PC-9 (cell line): ENCODE results near the gene TBC1D5. TPM values are rescaled to one million over a fixed set of nuclear protein-coding genes. Genes with fewer than 3 reads are reported as not detected.

Experiments used
- BruUV-seq: library from RNA; stranded (reverse); fragments of 400-500 nt; replicated peaks from 2 replicates; lab custom pipeline; 2021; lab: Mats Ljungman, UMichigan
- CTCF ChIA-PET: fragments of 300-600 bp; sonication (Branson Sonifier 250); formaldehyde crosslinking; loops from one replicate; lab custom pipeline; 2022; ENCODE audit warnings: antibody characterized with exemption; lab: Charles Lee
- POLR2A ChIA-PET: fragments of 300-600 bp; sonication (Branson Sonifier 250); formaldehyde crosslinking; loops from one replicate; lab custom pipeline; 2022; ENCODE audit warnings: antibody characterized with exemption; ENCODE audit not compliant: unreplicated experiment; lab: Charles Lee
- DNase-seq, 2 experiments: peaks; one replicate each; pipeline versions ENCODE4 v3.0.0 to v3.0.0-alpha.2; 2015 to 2022; ENCODE audit warnings: mixed read lengths in 1 of 2
- H2AFZ ChIP-seq: fragments of 200-600 bp; sonication (generic); 2 replicates; pipeline ENCODE4 v1.8.1; 2017; ENCODE audit warnings: antibody characterized with exemption
- H3F3A ChIP-seq: fragments of 200-600 bp; sonication (generic); 2 replicates; pipeline ENCODE4 v1.8.1; 2017; ENCODE audit warnings: antibody characterized with exemption, mild to moderate bottlenecking, low read depth; ENCODE audit not compliant: insufficient read depth
- H3K27ac ChIP-seq: fragments of 200-600 bp; sonication (generic); 2 replicates; pipeline ENCODE4 v1.6.1; 2016; ENCODE audit warnings: mixed run types
- H3K27me3 ChIP-seq: fragments of 200-600 bp; sonication (generic); 2 replicates; pipeline ENCODE4 v1.6.1; 2016; ENCODE audit warnings: low read depth, mixed run types; ENCODE audit not compliant: insufficient read depth
- H3K36me3 ChIP-seq: fragments of 200-600 bp; sonication (generic); 2 replicates; pipeline ENCODE4 v1.6.1; 2016; ENCODE audit warnings: low read depth, mixed run types
- H3K4me1 ChIP-seq: fragments of 200-600 bp; sonication (generic); replicated peaks from 2 replicates; pipeline ENCODE4 v1.6.1; 2016; ENCODE audit warnings: mixed run types; ENCODE audit not compliant: insufficient read depth
- H3K4me2 ChIP-seq: fragments of 200-600 bp; sonication (generic); 2 replicates; pipeline ENCODE4 v1.6.1; 2017; ENCODE audit warnings: mixed run types
- H3K4me3 ChIP-seq: fragments of 200-600 bp; sonication (generic); 2 replicates; pipeline ENCODE4 v1.6.1; 2016; ENCODE audit warnings: mixed run types
- H3K79me2 ChIP-seq: fragments of 200-600 bp; sonication (generic); 2 replicates; pipeline ENCODE4 v1.6.1; 2017; ENCODE audit warnings: low read depth, mixed run types
- H3K9me2 ChIP-seq: fragments of 200-600 bp; sonication (generic); 2 replicates; pipeline ENCODE4 v1.8.1; 2017; ENCODE audit warnings: mild to moderate bottlenecking; ENCODE audit not compliant: insufficient read depth
- H3K9me3 ChIP-seq: fragments of 200-600 bp; sonication (generic); 2 replicates; pipeline ENCODE4 v1.8.1; 2016; ENCODE audit warnings: low read depth; ENCODE audit not compliant: insufficient read depth
- H4K20me1 ChIP-seq: fragments of 200-600 bp; sonication (generic); 2 replicates; pipeline ENCODE4 v1.8.1; 2017; ENCODE audit not compliant: insufficient read depth
- CTCF ChIP-seq: fragments of 200-600 bp; sonication (generic); conservative IDR thresholded peaks from 2 replicates; pipeline ENCODE4 v1.6.1; 2017; ENCODE audit warnings: mixed run types, antibody characterized with exemption, mild to moderate bottlenecking, moderate library complexity
- EZH2 ChIP-seq: fragments of 200-600 bp; sonication (generic); IDR thresholded peaks from 2 replicates; pipeline ENCODE4 v1.8.0; 2017; ENCODE audit warnings: antibody characterized with exemption, low read depth
- intact Hi-C: fragments of 100-400 bp; cut with micrococcal nuclease; formaldehyde crosslinking; loops from one replicate; pipeline ENCODE4 v1.10.0; 2022; ENCODE audit not compliant: unreplicated experiment
- total RNA-seq: library from RNA; stranded (reverse); gene quantifications from 2 replicates; pipeline ENCODE4 v1.2.3, GENCODE V29; 2021

The TBC1D5 gene
- total RNA-seq, 1 experiment from 2014 or later = 54.0 TPM

- Histone ChIP-seq H3K79me2 (no peaks in the 10 kb centered on the region), H3K27me3 (no peaks in the 10 kb centered on the region), H2AFZ (no peak overlapping the region), H3F3A (no peaks in the 10 kb centered on the region), H4K20me1 (no peaks in the 10 kb centered on the region), H3K4me2 (no peak overlapping the region), H3K4me1 (no peaks in the 10 kb centered on the region), H3K36me3 (no peaks in the 10 kb centered on the region), H3K9me3 (no peaks in the 10 kb centered on the region), H3K4me3 (no peak overlapping the region), H3K27ac (no peak overlapping the region), H3K9me2 (peaks cover 14% of the 10 kb centered on the region; the same call in 1 of the 2 replicates)
- no peak for TF ChIP-seq EZH2
- TF ChIP-seq CTCF = no peak
- ChIA-PET POLR2A (no interaction called here), CTCF (no interaction called here)
- intact Hi-C loops = no loop called here
- no peak for DNase-seq
- no TSS peak for BruUV-seq
Observed at GRCh38 chr3:17579289-17580031, 163.0 kb downstream of the TBC1D5 start.

- Histone ChIP-seq H3F3A (no peaks in the 10 kb centered on the region), H3K9me2 (peaks cover 14% of the 10 kb centered on the region; the same call in 1 of the 2 replicates), H3K4me3 (no peak overlapping the region), H3K9me3 (no peaks in the 10 kb centered on the region), H4K20me1 (no peaks in the 10 kb centered on the region), H3K27me3 (no peaks in the 10 kb centered on the region), H3K79me2 (no peaks in the 10 kb centered on the region), H3K4me2 (no peak overlapping the region), H3K36me3 (no peaks in the 10 kb centered on the region), H3K4me1 (no peaks in the 10 kb centered on the region), H2AFZ (no peak overlapping the region), H3K27ac (no peak overlapping the region)
- intact Hi-C loops = no loop called here
- TF ChIP-seq EZH2 (no peak), CTCF (no peak)
- ChIA-PET POLR2A (interaction anchor here (0.7 kb wide), 1 partner anchor 165 kb away, joined by 5 read pairs; no protein-coding TSS in a partner anchor), CTCF (no interaction called here)
- no TSS peak for BruUV-seq
- no peak for DNase-seq
Observed at GRCh38 chr3:17577796-17578520, 164.5 kb downstream of the TBC1D5 start.

- ChIA-PET CTCF (no interaction called here), POLR2A (no interaction called here)
- H3K9me3 ChIP-seq = no peaks in the 10 kb centered on the region
- 0 out of 2 replicates have a peak, but pooled peaks cover 3% of the 10 kb centered on the region for H4K20me1 ChIP-seq
- intact Hi-C loops = no loop called here
- no peak overlapping the region for H2AFZ ChIP-seq
- H3K4me2 ChIP-seq = no peak overlapping the region
- no peaks in the 10 kb centered on the region for H3K4me1 ChIP-seq
- no TSS peak for BruUV-seq
- H3K27ac ChIP-seq = no peak overlapping the region
- TF ChIP-seq EZH2 (no peak), CTCF (no peak)
- H3K79me2 ChIP-seq = no peaks in the 10 kb centered on the region
- H3K9me2 ChIP-seq = peaks cover 14% of the 10 kb centered on the region; the same call in 1 of the 2 replicates
- H3K36me3 ChIP-seq = no peaks in the 10 kb centered on the region
- DNase-seq = no peak
- no peaks in the 10 kb centered on the region for H3F3A ChIP-seq
- H3K27me3 ChIP-seq = no peaks in the 10 kb centered on the region
- H3K4me3 ChIP-seq = no peak overlapping the region
Observed at GRCh38 chr3:17573396-17573795, 169.0 kb downstream of the TBC1D5 start.
